H1 (cell line): ENCODE data around the gene STEAP4. TPM values are rescaled to one million over a fixed set of nuclear protein-coding genes. Genes with fewer than 3 reads are reported as not detected.

Experiments
- CTCF ChIA-PET: fragments of 300-600 bp; sonication (Branson Sonifier 250); formaldehyde crosslinking; loops from one replicate; lab custom pipeline; 2021; ENCODE audit not compliant: partially characterized antibody; lab: Charles Lee
- POLR2A ChIA-PET: fragments of 300-600 bp; sonication (Branson Sonifier 250); formaldehyde crosslinking; loops from one replicate; lab custom pipeline; 2021; ENCODE audit warnings: inconsistent platforms; ENCODE audit not compliant: partially characterized antibody; lab: Charles Lee
- DNase-seq, 2 experiments: peaks; one replicate each; pipeline versions ENCODE4 v3.0.0 to v3.0.0-alpha.2; 2010 to 2022; ENCODE audit warnings: low spot score in 2 of 2, low read depth in 1 of 2, mixed read lengths in 1 of 2
- FAIRE-seq: peaks from 2 replicates; lab custom pipeline; 2011; peaks lifted over from hg19 to GRCh38; lab: Jason Lieb, UNC
- H2AFZ ChIP-seq: 2 replicates; pipeline ENCODE4 v1.8.1; 2012; ENCODE audit warnings: low read length, inconsistent platforms
- H2AK5ac ChIP-seq: 2 replicates; pipeline ENCODE4 v1.6.1; 2013; ENCODE audit warnings: low read depth, low read length
- H2BK120ac ChIP-seq: replicated peaks from 2 replicates; pipeline ENCODE3; 2013; ENCODE audit warnings: low read depth, low read length, inconsistent platforms
- H2BK12ac ChIP-seq: 2 replicates; pipeline ENCODE4 v1.6.1; 2013; ENCODE audit warnings: low read depth, low read length
- H2BK15ac ChIP-seq: 2 replicates; pipeline ENCODE4 v1.6.1; 2013; ENCODE audit warnings: low read length
- H2BK20ac ChIP-seq: 2 replicates; pipeline ENCODE4 v1.6.1; 2013; ENCODE audit warnings: low read length
- H2BK5ac ChIP-seq: 2 replicates; pipeline ENCODE4 v1.6.1; 2013; ENCODE audit warnings: low read depth, low read length
- H3K14ac ChIP-seq: 2 replicates; pipeline ENCODE4 v1.6.1; 2013; ENCODE audit warnings: inconsistent platforms; ENCODE audit not compliant: insufficient read length
- H3K18ac ChIP-seq: 2 replicates; pipeline ENCODE4 v1.6.1; 2013; ENCODE audit warnings: low read length; ENCODE audit errors: extremely low read depth
- H3K23ac ChIP-seq: 2 replicates; pipeline ENCODE4 v1.6.1; 2013; ENCODE audit warnings: inconsistent platforms; ENCODE audit not compliant: insufficient read length
- H3K23me2 ChIP-seq: 2 replicates; pipeline ENCODE4 v1.6.1; 2013; ENCODE audit warnings: low read depth, low read length
- H3K27ac ChIP-seq: 2 replicates; pipeline ENCODE4 v1.6.1; 2011; ENCODE audit warnings: low read depth, low read length, inconsistent platforms
- H3K27me3 ChIP-seq, 4 experiments: replicated peaks in 1 of 4; 1 replicate in 1 of 4; 2 replicates in 3 of 4; pipeline versions ENCODE4 v1.6.1 to v1.8.1; 2011 to 2013; ENCODE audit warnings: low read length in 3 of 4, mild to moderate bottlenecking in 3 of 4, inconsistent platforms in 2 of 4, mixed read lengths in 2 of 4, moderate library complexity in 1 of 4; ENCODE audit not compliant: control insufficient read depth in 3 of 4, insufficient read depth in 3 of 4; ENCODE audit errors: extremely low read depth in 1 of 4
- H3K36me3 ChIP-seq, 4 experiments: 2 replicates each; pipeline versions ENCODE4 v1.6.1 to v1.8.1; 2011 to 2013; ENCODE audit warnings: mild to moderate bottlenecking in 4 of 4, low read length in 3 of 4, moderate library complexity in 2 of 4, control low read depth in 1 of 4, inconsistent platforms in 1 of 4; ENCODE audit not compliant: insufficient read depth in 4 of 4, control insufficient read depth in 2 of 4
- H3K4ac ChIP-seq: replicated peaks from 2 replicates; pipeline ENCODE3; 2013; ENCODE audit warnings: low read length, low read depth, mixed read lengths, inconsistent platforms; ENCODE audit not compliant: insufficient read length
- H3K4me1 ChIP-seq, 4 experiments: replicated peaks in 1 of 4; 1 replicate in 1 of 4; 2 replicates in 3 of 4; pipeline versions ENCODE4 v1.6.1 to v1.8.1; 2011 to 2013; ENCODE audit warnings: low read length in 3 of 4, inconsistent platforms in 2 of 4, mixed read lengths in 1 of 4; ENCODE audit not compliant: insufficient read depth in 4 of 4, control insufficient read depth in 3 of 4
- H3K4me2 ChIP-seq, 2 experiments: 2 replicates each; pipeline versions ENCODE4 v1.6.1 to v1.8.1; 2011 to 2013; ENCODE audit warnings: low read depth in 2 of 2, low read length in 2 of 2, control low read depth in 1 of 2, inconsistent platforms in 1 of 2, mild to moderate bottlenecking in 1 of 2; ENCODE audit not compliant: insufficient read depth in 1 of 2
- H3K4me3 ChIP-seq, 4 experiments: fragments of 200-600, 300-600 bp in 1 of 4; sonication (generic), shearing (Covaris generic), sonication (Bioruptor Twin) in 1 of 4; 2 replicates each; pipeline versions ENCODE4 v1.5.1 to v1.8.1; 2011 to 2016; ENCODE audit warnings: low read length in 4 of 4, low read depth in 3 of 4, control low read depth in 2 of 4, inconsistent platforms in 2 of 4, mild to moderate bottlenecking in 2 of 4, mixed read lengths in 1 of 4, moderate library complexity in 1 of 4; ENCODE audit not compliant: insufficient read depth in 2 of 4; ENCODE audit errors: extremely low read depth in 1 of 4
- H3K56ac ChIP-seq: replicated peaks from 2 replicates; pipeline ENCODE3; 2013; ENCODE audit warnings: low read depth, mild to moderate bottlenecking, mixed read lengths, low read length, inconsistent platforms; ENCODE audit not compliant: insufficient read length
- H3K79me1 ChIP-seq: 2 replicates; pipeline ENCODE4 v1.6.1; 2013; ENCODE audit warnings: low read depth, low read length, control low read depth
- H3K79me2 ChIP-seq, 2 experiments: 2 replicates each; pipeline versions ENCODE4 v1.6.1 to v1.8.1; 2012 to 2013; ENCODE audit warnings: low read length in 2 of 2, mild to moderate bottlenecking in 2 of 2, inconsistent platforms in 1 of 2; ENCODE audit not compliant: insufficient read depth in 2 of 2, control insufficient read depth in 1 of 2
- H3K9ac ChIP-seq, 4 experiments: replicated peaks in 1 of 4; 1 replicate in 1 of 4; 2 replicates in 3 of 4; pipeline versions ENCODE4 v1.6.1 to v1.8.1; 2011 to 2013; ENCODE audit warnings: low read depth in 3 of 4, low read length in 3 of 4, control low read depth in 2 of 4, mild to moderate bottlenecking in 2 of 4, moderate library complexity in 2 of 4, inconsistent platforms in 1 of 4; ENCODE audit errors: extremely low read depth in 1 of 4
- H3K9me3 ChIP-seq, 2 experiments: 2 replicates each; pipeline versions ENCODE4 v1.6.1 to v1.8.1; 2012 to 2013; ENCODE audit warnings: mild to moderate bottlenecking in 2 of 2, moderate library complexity in 2 of 2, control low read depth in 1 of 2, inconsistent platforms in 1 of 2, low read depth in 1 of 2, low read length in 1 of 2, mixed read lengths in 1 of 2; ENCODE audit not compliant: insufficient read depth in 2 of 2
- H4K20me1 ChIP-seq, 2 experiments: replicated peaks in 1 of 2; 2 replicates each; pipeline versions ENCODE3 to v1.8.1; 2011 to 2013; ENCODE audit warnings: inconsistent platforms in 2 of 2, low read length in 2 of 2, mild to moderate bottlenecking in 1 of 2; ENCODE audit not compliant: insufficient read depth in 2 of 2, control insufficient read depth in 1 of 2
- H4K5ac ChIP-seq: 2 replicates; pipeline ENCODE4 v1.6.1; 2013; ENCODE audit warnings: low read length, low read depth, mixed read lengths, inconsistent platforms; ENCODE audit not compliant: insufficient read length
- H4K8ac ChIP-seq: 2 replicates; pipeline ENCODE4 v1.8.0; 2013; ENCODE audit warnings: mild to moderate bottlenecking, moderate library complexity, low read length, inconsistent platforms; ENCODE audit not compliant: insufficient read depth; ENCODE audit errors: extremely low read depth
- H4K91ac ChIP-seq: replicated peaks from 2 replicates; pipeline ENCODE3; 2013; ENCODE audit warnings: low read length, mixed read lengths, inconsistent platforms; ENCODE audit not compliant: insufficient read length
- BACH1 ChIP-seq: IDR thresholded peaks from 2 replicates; pipeline ENCODE4 v1.6.1; 2012; ENCODE audit warnings: low read length, improper control_type of control experiment
- BCL11A ChIP-seq, 2 experiments: IDR thresholded peaks; one replicate each; pipeline ENCODE4 v1.6.1; 2011; ENCODE audit warnings: low read depth in 2 of 2, low read length in 2 of 2, mild to moderate bottlenecking in 2 of 2
- GTF2F1 ChIP-seq: IDR thresholded peaks from 2 replicates; pipeline ENCODE4 v1.6.1; 2012; ENCODE audit warnings: low read depth, low read length, improper control_type of control experiment, borderline replicate concordance
- HDAC2 ChIP-seq, 2 experiments: fragments of 300-600 bp in 1 of 2; sonication (generic) in 1 of 2; IDR thresholded peaks; 2 replicates each; pipeline ENCODE4 v1.6.1; 2011 to 2012; ENCODE audit warnings: low read depth in 2 of 2, low read length in 2 of 2, mild to moderate bottlenecking in 2 of 2, moderate library complexity in 2 of 2, borderline replicate concordance in 1 of 2, inconsistent platforms in 1 of 2
- KDM1A ChIP-seq: fragments of 200-600, 300-600 bp; sonication (generic); IDR thresholded peaks from 2 replicates; pipeline ENCODE4 v1.7.1; 2016; ENCODE audit warnings: mild to moderate bottlenecking, low read length, borderline replicate concordance
- POU5F1 ChIP-seq: IDR thresholded peaks from 2 replicates; pipeline ENCODE4 v1.6.1; 2011; ENCODE audit warnings: low read depth, mild to moderate bottlenecking, low read length, moderate library complexity
- SAP30 ChIP-seq: fragments of 300-600 bp; sonication (generic); IDR thresholded peaks from 2 replicates; pipeline ENCODE4 v1.7.1; 2012; ENCODE audit warnings: low read length, moderate library complexity, mild to moderate bottlenecking, inconsistent platforms; ENCODE audit not compliant: insufficient read depth, insufficient replicate concordance
- TAF1 ChIP-seq: IDR thresholded peaks from 2 replicates; pipeline ENCODE4 v1.6.1; 2011; ENCODE audit warnings: mild to moderate bottlenecking, low read depth, low read length
- WGBS, 2 experiments: shearing (Covaris generic) in 1 of 2; methylation state at CpG; one replicate each; pipeline versions ENCODE4 v1.1.6 to v1.1.7; 2013 to 2015; ENCODE audit warnings: low lambda C conversion rate in 2 of 2, mixed read lengths in 2 of 2, inconsistent platforms in 1 of 2, low coverage in 1 of 2, missing lambda C conversion rate in 1 of 2; ENCODE audit not compliant: insufficient replicate concordance in 2 of 2, insufficient coverage in 1 of 2, insufficient read length in 1 of 2; ENCODE audit errors: extremely low coverage in 1 of 2, missing lambda C conversion rate in 1 of 2; 5-methylcytosine and 5-hydroxymethylcytosine counted together
- polyA plus RNA-seq, 7 experiments: library from polyadenylated mRNA; depleted of rRNA in 3 of 7; stranded (reverse) in 5 of 7; unstranded in 2 of 7; fragments of >200 nt in 5 of 7; fragments of 200-250 nt in 2 of 7; gene quantifications; 1 replicate in 5 of 7; 2 replicates in 1 of 7; 4 replicates in 1 of 7; pipeline versions ENCODE4 v1.2.1 to v1.2.3, GENCODE V29; 2011 to 2013; ENCODE audit warnings: missing spikeins in 2 of 7, mixed read lengths in 2 of 7
- total RNA-seq: library from RNA; stranded (reverse); fragmentation: NEBNext Ultra II Directional; extraction: Animal tissue kit (Norgen Biotek cat#: 25700); gene quantifications from 2 replicates; pipeline ENCODE4 v1.2.1, GENCODE V29; 2021
- TF ChIP-seq, protein P1 (sequence below), 3 experiments: IDR thresholded peaks; 1 replicate in 2 of 3; 2 replicates in 1 of 3; pipeline versions ENCODE4 v1.5.1 to v1.6.1; 2011; ENCODE audit warnings: low read length in 3 of 3, mild to moderate bottlenecking in 3 of 3, inconsistent platforms in 2 of 3, low read depth in 1 of 3, moderate library complexity in 1 of 3; ENCODE audit not compliant: insufficient read depth in 1 of 3; ENCODE audit errors: control extremely low read depth in 1 of 3

STEAP4 gene
- total and polyA plus RNA-seq, 2 of the 8 experiments (the other 6 are each of a cell fraction or from before 2014, with no cell fraction given): under 0.01 TPM; not detected in 1

GRCh38 chr7:88290491-88290890, 16.2 kb downstream of the STEAP4 start:
- POLR2A ChIA-PET: interaction anchor here (0.6 to 0.7 kb wide), 2 partner anchors 88 to 923 kb away, joined by 3 read pairs; no protein-coding TSS in a partner anchor
- Histone ChIP-seq H4K91ac (no peak overlapping the region), H3K4me1 (no peaks in the 10 kb centered on the region), H2BK5ac (no peak overlapping the region), H3K27me3 (no peaks in the 10 kb centered on the region), H2AK5ac (no peak overlapping the region), H3K36me3 (no peaks in the 10 kb centered on the region), H3K23me2 (no peaks in the 10 kb centered on the region), H3K18ac (no peak overlapping the region), H2BK12ac (no peak overlapping the region), H2BK20ac (no peak overlapping the region), H3K56ac (no peak overlapping the region), H3K79me2 (no peaks in the 10 kb centered on the region), H3K4me2 (no peak overlapping the region), H2BK15ac (no peak overlapping the region), H3K79me1 (no peaks in the 10 kb centered on the region), H3K9ac (no peak overlapping the region), H3K4ac (no peak overlapping the region), H2BK120ac (no peak overlapping the region), H3K9me3 (peaks cover 0 to 4% of the 10 kb centered on the region in 2 experiments; a peak in 1 of 4 replicates), H4K20me1 (no peaks in the 10 kb centered on the region), H3K23ac (no peak overlapping the region), H3K14ac (no peak overlapping the region), H3K27ac (no peak overlapping the region), H3K4me3 (no peak overlapping the region), H2AFZ (no peak overlapping the region), H4K5ac (no peak overlapping the region), H4K8ac (no peak overlapping the region)
- CTCF ChIA-PET: no interaction called here
- no peak for FAIRE-seq
- DNase-seq: no peak
- 83% methylated on average over 4 of the region's 4 CpGs; no CpG with 5 or more reads in 1 of the 2 experiments for WGBS, 2 experiments
- TF ChIP-seq POU5F1: no peak
- no peak for TF ChIP-seq BCL11A (IDR thresholded peaks at IDR 0.05; ENCODE audit: low read depth in 2 of 2, low read length in 2 of 2)
- TF ChIP-seq TAF1: no peak
- TF ChIP-seq SAP30: no peak
- TF ChIP-seq KDM1A: no peak
- TF ChIP-seq, protein P1, sequence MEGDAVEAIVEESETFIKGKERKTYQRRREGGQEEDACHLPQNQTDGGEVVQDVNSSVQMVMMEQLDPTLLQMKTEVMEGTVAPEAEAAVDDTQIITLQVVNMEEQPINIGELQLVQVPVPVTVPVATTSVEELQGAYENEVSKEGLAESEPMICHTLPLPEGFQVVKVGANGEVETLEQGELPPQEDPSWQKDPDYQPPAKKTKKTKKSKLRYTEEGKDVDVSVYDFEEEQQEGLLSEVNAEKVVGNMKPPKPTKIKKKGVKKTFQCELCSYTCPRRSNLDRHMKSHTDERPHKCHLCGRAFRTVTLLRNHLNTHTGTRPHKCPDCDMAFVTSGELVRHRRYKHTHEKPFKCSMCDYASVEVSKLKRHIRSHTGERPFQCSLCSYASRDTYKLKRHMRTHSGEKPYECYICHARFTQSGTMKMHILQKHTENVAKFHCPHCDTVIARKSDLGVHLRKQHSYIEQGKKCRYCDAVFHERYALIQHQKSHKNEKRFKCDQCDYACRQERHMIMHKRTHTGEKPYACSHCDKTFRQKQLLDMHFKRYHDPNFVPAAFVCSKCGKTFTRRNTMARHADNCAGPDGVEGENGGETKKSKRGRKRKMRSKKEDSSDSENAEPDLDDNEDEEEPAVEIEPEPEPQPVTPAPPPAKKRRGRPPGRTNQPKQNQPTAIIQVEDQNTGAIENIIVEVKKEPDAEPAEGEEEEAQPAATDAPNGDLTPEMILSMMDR (IDR thresholded peaks at IDR 0.05; ENCODE audit: control extremely low read depth in 1 of 3, insufficient read depth in 1 of 3, low read depth in 1 of 3, low read length in 3 of 3): no peak
- no peak for TF ChIP-seq GTF2F1
- no peak for TF ChIP-seq HDAC2 (IDR thresholded peaks at IDR 0.05; ENCODE audit: borderline replicate concordance in 1 of 2, low read depth in 2 of 2, low read length in 2 of 2)
- no peak for TF ChIP-seq BACH1
